Measurements from ENCODE around the gene AUTS2. TPM values are rescaled to one million over a fixed set of nuclear protein-coding genes. Genes with fewer than 3 reads are reported as not detected.

Gene AUTS2
- total and polyA plus RNA-seq, 9 of the 15 experiments (the other 6 are each of a cell fraction or from before 2014, with no cell fraction given), result 0.58 TPM; not detected in 8

DNA sequence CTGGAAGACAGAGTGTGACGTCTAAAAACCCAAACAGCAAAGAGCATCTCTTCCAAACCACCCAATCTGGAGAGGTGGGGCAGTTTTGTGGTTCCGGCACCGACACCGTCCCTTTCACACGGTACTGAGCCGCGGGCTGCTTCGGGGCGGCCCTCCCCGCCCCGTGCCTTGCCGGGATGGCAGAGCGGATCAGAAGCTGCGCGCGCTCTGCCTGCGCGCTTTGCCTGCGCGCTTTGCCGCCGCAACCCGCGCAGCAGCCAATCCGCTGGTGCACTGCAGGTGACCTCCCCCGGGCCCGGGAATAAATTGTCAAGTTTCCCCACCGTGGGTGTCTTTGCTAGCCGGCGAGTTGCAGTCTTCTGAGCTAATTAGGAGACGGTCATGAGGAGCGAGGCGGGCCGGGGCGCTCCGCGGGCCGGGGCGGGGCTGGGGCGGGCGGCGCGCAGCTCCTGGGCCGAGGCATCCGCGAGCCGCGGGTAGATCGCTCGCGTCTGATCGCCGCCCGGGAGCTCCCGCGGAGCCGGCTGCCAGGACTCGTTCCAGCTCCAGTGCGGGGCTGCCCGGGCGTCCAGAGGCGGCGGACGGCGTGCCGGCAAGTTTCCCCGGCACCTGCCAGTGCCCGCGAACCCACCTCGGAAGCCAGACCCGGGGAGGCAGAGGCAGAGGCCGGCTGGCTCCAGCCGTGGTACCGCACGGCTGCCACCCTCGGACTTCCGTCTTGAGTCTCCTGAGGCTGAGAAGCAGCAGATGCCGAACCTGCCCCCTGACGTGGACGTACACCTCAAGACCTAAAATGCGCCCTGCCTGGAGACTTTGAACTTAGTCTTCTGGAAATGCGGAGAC is 997.7 kb downstream of the AUTS2 start (continued):
- TF ChIP-seq, protein P1, sequence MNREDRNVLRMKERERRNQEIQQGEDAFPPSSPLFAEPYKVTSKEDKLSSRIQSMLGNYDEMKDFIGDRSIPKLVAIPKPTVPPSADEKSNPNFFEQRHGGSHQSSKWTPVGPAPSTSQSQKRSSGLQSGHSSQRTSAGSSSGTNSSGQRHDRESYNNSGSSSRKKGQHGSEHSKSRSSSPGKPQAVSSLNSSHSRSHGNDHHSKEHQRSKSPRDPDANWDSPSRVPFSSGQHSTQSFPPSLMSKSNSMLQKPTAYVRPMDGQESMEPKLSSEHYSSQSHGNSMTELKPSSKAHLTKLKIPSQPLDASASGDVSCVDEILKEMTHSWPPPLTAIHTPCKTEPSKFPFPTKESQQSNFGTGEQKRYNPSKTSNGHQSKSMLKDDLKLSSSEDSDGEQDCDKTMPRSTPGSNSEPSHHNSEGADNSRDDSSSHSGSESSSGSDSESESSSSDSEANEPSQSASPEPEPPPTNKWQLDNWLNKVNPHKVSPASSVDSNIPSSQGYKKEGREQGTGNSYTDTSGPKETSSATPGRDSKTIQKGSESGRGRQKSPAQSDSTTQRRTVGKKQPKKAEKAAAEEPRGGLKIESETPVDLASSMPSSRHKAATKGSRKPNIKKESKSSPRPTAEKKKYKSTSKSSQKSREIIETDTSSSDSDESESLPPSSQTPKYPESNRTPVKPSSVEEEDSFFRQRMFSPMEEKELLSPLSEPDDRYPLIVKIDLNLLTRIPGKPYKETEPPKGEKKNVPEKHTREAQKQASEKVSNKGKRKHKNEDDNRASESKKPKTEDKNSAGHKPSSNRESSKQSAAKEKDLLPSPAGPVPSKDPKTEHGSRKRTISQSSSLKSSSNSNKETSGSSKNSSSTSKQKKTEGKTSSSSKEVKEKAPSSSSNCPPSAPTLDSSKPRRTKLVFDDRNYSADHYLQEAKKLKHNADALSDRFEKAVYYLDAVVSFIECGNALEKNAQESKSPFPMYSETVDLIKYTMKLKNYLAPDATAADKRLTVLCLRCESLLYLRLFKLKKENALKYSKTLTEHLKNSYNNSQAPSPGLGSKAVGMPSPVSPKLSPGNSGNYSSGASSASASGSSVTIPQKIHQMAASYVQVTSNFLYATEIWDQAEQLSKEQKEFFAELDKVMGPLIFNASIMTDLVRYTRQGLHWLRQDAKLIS (CRISPR knock-in tag; IDR thresholded peaks at IDR 0.05), result no peak
- TF ChIP-seq, protein P2, sequence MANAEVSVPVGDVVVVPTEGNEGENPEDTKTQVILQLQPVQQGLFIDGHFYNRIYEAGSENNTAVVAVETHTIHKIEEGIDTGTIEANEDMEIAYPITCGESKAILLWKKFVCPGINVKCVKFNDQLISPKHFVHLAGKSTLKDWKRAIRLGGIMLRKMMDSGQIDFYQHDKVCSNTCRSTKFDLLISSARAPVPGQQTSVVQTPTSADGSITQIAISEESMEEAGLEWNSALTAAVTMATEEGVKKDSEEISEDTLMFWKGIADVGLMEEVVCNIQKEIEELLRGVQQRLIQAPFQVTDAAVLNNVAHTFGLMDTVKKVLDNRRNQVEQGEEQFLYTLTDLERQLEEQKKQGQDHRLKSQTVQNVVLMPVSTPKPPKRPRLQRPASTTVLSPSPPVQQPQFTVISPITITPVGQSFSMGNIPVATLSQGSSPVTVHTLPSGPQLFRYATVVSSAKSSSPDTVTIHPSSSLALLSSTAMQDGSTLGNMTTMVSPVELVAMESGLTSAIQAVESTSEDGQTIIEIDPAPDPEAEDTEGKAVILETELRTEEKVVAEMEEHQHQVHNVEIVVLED (CRISPR knock-in tag; IDR thresholded peaks at IDR 0.05), result no peak
- TF ChIP-seq KDM2B (CRISPR knock-in tag; IDR thresholded peaks at IDR 0.05) (no peak), TAL1 (IDR thresholded peaks at IDR 0.05) (no peak), FOXK2 (conservative IDR thresholded peaks at IDR 0.05 in 1 of 2, IDR thresholded peaks at IDR 0.05 in 1 of 2; ENCODE audit: low read depth in 2 of 2) (no peak), ZNF12 (CRISPR knock-in tag; IDR thresholded peaks at IDR 0.05) (no peak), KLF6 (CRISPR knock-in tag; IDR thresholded peaks at IDR 0.05; ENCODE audit: borderline replicate concordance) (no peak), TAF1 (IDR thresholded peaks at IDR 0.05; ENCODE audit: control insufficient read depth, extremely low read depth, insufficient read depth, low read length, severe bottlenecking) (no peak)
- TF ChIP-seq, protein P3, sequence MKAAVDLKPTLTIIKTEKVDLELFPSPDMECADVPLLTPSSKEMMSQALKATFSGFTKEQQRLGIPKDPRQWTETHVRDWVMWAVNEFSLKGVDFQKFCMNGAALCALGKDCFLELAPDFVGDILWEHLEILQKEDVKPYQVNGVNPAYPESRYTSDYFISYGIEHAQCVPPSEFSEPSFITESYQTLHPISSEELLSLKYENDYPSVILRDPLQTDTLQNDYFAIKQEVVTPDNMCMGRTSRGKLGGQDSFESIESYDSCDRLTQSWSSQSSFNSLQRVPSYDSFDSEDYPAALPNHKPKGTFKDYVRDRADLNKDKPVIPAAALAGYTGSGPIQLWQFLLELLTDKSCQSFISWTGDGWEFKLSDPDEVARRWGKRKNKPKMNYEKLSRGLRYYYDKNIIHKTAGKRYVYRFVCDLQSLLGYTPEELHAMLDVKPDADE (conservative IDR thresholded peaks at IDR 0.05; ENCODE audit: control insufficient read depth, low read depth, low read length), result no peak
